ENCODE measurements around the gene LYPLAL1.

LYPLAL1 gene

GRCh38 chr1:219173758-219174459 lies at the start of gene LYPLAL1:
Gene LYPLAL1 (plus strand): TSS chr1:219173878. CDS start chr1:219173891, 13 bp downstream.
- Histone ChIP-seq H4K20me1 (ENCODE audit: low read depth, low read length) (no peaks in the 10 kb centered on the region), H3K36me3 (ENCODE audit: low read length) (no peaks in the 10 kb centered on the region), H3K79me2 (ENCODE audit: insufficient read depth, low read length) (no peaks in the 10 kb centered on the region), H3F3A (ENCODE audit: insufficient read depth) (no peaks in the 10 kb centered on the region; the same call in 1 of the 2 replicates), H3K4me2 (ENCODE audit: low read depth, low read length, poor library complexity, severe bottlenecking) (peak within 1 kb of the TSS; percentile 70), H3K27ac (ENCODE audit: low read depth, low read length) (0 out of 2 replicates have a peak within 1 kb of the TSS, but pooled peaks have one; percentile 25), H3K27me3 (ENCODE audit: low read length) (no peaks in the 10 kb centered on the region), H3K4me3 (ENCODE audit: insufficient read depth, low read length, poor library complexity, severe bottlenecking) (peak within 1 kb of the TSS; percentile 67), H3K9me3 (ENCODE audit: insufficient read depth, low read length) (no peaks in the 10 kb centered on the region), H3K9me2 (replicated peaks; ENCODE audit: insufficient read depth, low read length) (no peaks in the 10 kb centered on the region), H2AFZ (ENCODE audit: low read depth, low read length, severe bottlenecking) (peak within 1 kb of the TSS; percentile 88), H3K9ac (ENCODE audit: low read length) (peak within 1 kb of the TSS; percentile 69)
- no peak for TF ChIP-seq CTCF (IDR thresholded peaks at IDR 0.05; ENCODE audit: insufficient read depth, low read length, poor library complexity, severe bottlenecking)
- TF ChIP-seq EZH2phosphoT487 (conservative IDR thresholded peaks at IDR 0.05; ENCODE audit: low read length) = no peak

- Histone ChIP-seq H3K4me3 (ENCODE audit: insufficient read depth, low read length, poor library complexity, severe bottlenecking) (no peak overlapping the region), H2AFZ (ENCODE audit: low read depth, low read length, severe bottlenecking) (no peak overlapping the region)
- TF ChIP-seq EZH2phosphoT487 (conservative IDR thresholded peaks at IDR 0.05; ENCODE audit: low read length) = no peak
- no peak for TF ChIP-seq CTCF (IDR thresholded peaks at IDR 0.05; ENCODE audit: insufficient read depth, low read length, poor library complexity, severe bottlenecking)
These were observed 49.5 kb upstream of the LYPLAL1 start for GRCh38 chr1:219124163-219124562.

GRCh38 chr1:219125342-219125741 lies 48.3 kb upstream of the LYPLAL1 start:
- no peaks in the 10 kb centered on the region for H3K9me2 ChIP-seq (replicated peaks; ENCODE audit: insufficient read depth, low read length)
- no peaks in the 10 kb centered on the region for H3K79me2 ChIP-seq (ENCODE audit: insufficient read depth, low read length)
- no peak overlapping the region for H3K9ac ChIP-seq (ENCODE audit: low read length)
- H3F3A ChIP-seq (ENCODE audit: insufficient read depth) = no peaks in the 10 kb centered on the region
- H3K27me3 ChIP-seq (ENCODE audit: low read length) = no peaks in the 10 kb centered on the region
- H3K4me2 ChIP-seq (ENCODE audit: low read depth, low read length, poor library complexity, severe bottlenecking) = no peak overlapping the region
- TF ChIP-seq CTCF (IDR thresholded peaks at IDR 0.05; ENCODE audit: insufficient read depth, low read length, poor library complexity, severe bottlenecking) = no peak
- TF ChIP-seq EZH2phosphoT487 (conservative IDR thresholded peaks at IDR 0.05; ENCODE audit: low read length) = no peak
- no peak overlapping the region for H3K27ac ChIP-seq (ENCODE audit: low read depth, low read length)
- no peaks in the 10 kb centered on the region for H3K36me3 ChIP-seq (ENCODE audit: low read length)
- H4K20me1 ChIP-seq (ENCODE audit: low read depth, low read length) = no peaks in the 10 kb centered on the region
- no peaks in the 10 kb centered on the region for H3K9me3 ChIP-seq (ENCODE audit: insufficient read depth, low read length)
- H2AFZ ChIP-seq (ENCODE audit: low read depth, low read length, severe bottlenecking) = no peak overlapping the region
- H3K4me3 ChIP-seq (ENCODE audit: insufficient read depth, low read length, poor library complexity, severe bottlenecking) = no peak overlapping the region

More at GRCh38 chr1:219124163-219124562, 49.5 kb upstream of the LYPLAL1 start:
- Histone ChIP-seq H3K27ac (ENCODE audit: low read depth, low read length) (no peak overlapping the region), H3F3A (ENCODE audit: insufficient read depth) (no peaks in the 10 kb centered on the region), H4K20me1 (ENCODE audit: low read depth, low read length) (no peaks in the 10 kb centered on the region), H3K4me2 (ENCODE audit: low read depth, low read length, poor library complexity, severe bottlenecking) (no peak overlapping the region), H3K27me3 (ENCODE audit: low read length) (no peaks in the 10 kb centered on the region), H3K9me3 (ENCODE audit: insufficient read depth, low read length) (no peaks in the 10 kb centered on the region), H3K79me2 (ENCODE audit: insufficient read depth, low read length) (no peaks in the 10 kb centered on the region), H3K36me3 (ENCODE audit: low read length) (no peaks in the 10 kb centered on the region), H3K9me2 (replicated peaks; ENCODE audit: insufficient read depth, low read length) (no peaks in the 10 kb centered on the region), H3K9ac (ENCODE audit: low read length) (no peak overlapping the region)

Data from SU-DHL-6 (cell line).